GM18907 (cell line): ENCODE measurements around the gene TSSK6.

Experiments
- ATAC-seq: cut with Tn5 transposase; IDR thresholded peaks from one replicate; pipeline ENCODE4 v1.9.1; 2021; ENCODE audit warnings: mild to moderate bottlenecking, moderate library complexity; ENCODE audit not compliant: unreplicated experiment

The TSSK6 gene

GRCh38 chr19:19465436-19466070 lies 49.8 kb downstream of the TSSK6 start:
- ATAC-seq: no peak

- ATAC-seq: no peak
These were observed 50.8 kb downstream of the TSSK6 start for GRCh38 chr19:19464339-19465098.
